NCI-H526 treated with DMSO at 0.1 percent for 48 hours (cell line): ENCODE measurements around the gene TOMM70.

Experiments used
- DNase-seq: peaks from one replicate; lab custom pipeline; 2025; lab: John Stamatoyannopoulos, UW

The TOMM70 gene

DNA sequence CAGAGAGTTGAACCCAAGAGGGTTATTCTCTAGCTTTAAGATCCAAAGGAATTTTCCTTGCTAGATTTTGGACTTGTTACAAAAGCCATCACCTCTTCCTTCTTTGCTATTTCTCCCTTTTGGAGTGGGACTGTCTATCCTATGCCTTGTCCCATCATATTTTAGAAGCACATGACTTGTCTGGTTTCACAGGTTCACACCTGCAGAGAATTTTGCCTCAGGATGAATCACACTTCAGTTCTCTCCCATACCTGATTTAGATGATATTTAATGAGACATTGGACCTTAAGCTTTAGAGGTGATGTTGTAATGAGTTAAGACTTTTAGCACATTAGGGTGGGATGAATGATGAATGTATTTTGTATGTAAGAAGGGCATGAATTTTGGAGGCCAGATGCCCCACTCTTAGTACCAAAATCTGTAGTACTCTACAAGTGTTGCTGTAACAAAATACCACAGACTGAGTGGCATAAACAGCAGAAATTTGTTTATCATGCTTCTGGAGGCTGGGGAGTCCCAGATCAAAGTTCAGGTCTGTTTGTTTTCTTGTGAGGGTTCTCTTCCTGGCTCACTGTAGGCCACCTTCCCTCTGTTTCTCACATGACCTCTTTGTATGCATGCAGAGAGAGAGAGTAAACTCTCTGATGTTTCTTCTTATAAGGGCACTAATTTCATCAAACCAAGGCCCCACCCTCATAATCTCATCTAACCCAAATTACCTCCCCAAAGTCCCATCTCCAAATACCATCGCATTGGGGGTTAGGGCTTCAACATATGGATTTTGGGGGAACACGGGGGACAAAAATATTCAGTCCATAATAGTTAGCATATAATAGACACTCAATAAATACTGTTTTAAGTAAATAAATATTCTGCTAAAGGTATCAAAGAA lies 10.4 kb upstream of the TOMM70 start:
- no peak for DNase-seq

DNA sequence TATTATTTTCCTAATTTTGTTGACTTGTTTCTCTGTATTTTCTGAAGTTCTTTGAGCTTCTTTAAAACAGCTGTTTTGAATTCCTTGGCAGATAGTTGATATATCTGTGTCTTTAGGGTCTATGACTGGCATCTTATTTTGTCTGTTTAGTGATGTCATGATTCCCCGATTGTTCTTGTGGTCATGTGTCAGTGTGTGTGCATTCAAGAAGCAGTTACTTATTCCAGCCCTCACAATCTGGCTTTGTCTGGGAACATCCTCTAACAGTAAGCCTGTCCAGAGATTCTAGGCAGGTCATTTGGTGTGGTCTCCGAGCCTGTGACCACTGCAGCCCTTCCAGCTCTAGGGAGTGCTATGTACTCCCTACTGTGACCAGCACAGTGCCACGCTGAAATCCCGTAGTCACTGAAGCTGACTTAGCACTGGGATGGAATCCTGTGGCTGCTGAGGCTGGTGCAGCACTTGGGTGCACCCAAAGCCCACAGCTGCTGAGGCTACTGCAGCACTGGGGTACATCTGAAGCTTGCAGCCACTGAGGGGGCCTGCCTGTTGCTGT lies 7.2 kb upstream of the TOMM70 start:
- no peak for DNase-seq

DNA sequence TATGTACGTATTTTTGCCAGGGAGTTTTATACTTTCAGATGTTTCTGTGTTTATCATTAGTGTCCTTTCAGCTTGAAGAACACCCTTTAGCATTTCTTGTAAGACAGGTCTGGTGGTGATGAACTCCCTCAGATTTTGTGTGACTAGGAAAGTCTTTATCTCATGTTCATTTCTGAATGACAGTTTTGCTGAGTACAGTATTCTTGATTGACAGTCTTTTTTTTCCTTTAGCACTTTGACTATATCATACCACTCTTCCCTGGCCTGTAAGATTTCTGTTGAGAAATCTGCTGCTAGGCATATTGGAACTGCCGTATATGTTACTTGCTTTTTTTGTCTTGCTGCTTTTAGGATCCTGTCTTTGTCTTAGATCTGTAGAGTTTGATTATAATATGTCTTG lies 6.3 kb upstream of the TOMM70 start:
- DNase-seq: no peak

DNA sequence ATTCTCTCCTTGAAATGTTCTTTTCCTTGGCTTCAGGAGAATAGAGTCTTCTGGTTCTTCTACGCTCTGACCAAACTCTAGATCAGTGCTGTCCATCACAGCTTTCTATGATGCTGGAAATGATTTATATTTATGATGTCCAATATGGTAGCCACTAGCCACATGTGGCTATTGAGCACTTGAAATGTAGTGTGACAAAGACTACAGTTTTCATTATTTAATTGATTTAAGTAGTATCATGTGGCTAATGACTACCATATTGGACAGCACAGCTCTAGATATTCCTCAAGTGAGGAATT lies 3.3 kb upstream of the TOMM70 start:
- no peak for DNase-seq

DNA sequence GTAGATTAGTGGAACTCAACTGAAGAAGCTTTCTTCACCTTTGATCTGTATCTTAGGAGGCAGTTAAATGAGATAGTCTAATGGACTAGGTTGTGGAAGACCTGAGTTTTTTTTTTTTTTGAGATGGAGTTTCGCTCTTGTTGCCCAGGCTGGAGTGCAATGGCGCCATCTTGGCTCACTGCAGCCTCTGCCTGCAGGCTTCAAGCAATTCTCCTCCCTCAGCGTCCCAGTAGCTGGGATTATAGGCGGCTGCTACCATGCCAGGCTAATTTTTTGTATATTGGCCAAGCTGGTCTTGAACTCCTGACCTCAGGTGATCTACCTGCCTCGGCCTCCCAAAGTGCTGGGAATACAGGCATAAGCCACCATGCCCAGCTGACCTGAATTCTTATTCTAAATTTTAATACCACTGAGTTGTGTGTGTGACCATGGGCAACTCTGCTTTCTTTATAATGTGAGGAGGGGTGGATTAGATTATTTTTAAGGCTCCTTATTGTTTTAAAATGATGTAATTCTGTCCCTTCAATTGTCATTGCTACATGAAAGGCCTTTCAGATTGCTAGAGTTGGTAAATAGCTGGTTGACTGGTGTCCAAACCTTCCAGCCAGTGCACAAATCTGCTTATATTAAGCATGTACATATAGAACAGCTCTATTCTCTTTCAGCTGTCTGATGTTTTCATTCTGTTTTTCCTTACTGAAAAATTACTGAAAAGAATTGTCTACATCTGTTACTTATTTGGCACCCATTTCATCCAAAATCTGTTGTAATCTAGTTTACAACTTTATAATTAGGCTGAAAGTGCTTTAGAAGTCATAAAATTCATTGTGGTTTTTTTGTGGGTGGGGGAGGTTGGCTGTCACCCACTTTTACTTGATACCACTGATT lies 2.7 kb upstream of the TOMM70 start:
- DNase-seq: no peak

DNA sequence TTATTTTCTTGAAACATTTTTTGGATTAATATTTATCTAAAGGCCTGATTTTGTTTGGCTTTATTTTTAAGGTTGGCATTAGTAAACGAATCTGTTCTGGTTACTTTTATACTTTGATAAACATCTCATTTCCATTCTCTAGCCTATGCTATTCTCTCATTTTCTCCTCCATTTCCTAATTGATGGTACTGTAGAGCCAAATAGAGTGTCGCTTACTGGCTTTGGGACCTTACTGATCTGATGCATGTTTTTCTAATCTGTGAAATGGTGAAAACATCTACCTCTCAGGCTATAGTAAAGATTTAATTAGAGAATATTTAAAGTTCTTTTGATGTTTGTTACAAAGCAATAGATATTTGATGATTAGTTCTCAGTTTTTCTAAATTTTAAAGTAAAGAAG lies 2.0 kb upstream of the TOMM70 start:
- no peak for DNase-seq

DNA sequence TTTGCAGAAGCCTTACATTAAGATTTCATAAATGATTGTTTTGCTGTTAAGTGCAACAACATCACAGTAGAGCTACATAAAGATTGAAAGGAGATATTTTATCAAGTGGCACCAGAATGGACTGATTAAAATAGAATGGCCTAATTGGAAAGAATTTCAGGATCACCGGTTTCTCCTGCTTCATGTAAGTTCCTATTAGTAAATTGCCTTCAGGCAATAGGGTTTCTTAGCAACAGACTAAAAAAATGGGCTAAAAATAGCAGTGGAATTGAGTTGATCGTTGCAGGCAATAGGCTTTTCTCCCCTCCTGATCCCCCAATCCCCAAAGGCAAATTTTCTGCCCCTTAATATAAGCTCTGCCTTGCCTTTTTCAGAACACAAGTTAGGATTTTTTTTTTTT lies 1.4 kb upstream of the TOMM70 start:
- peak; percentile 61 for DNase-seq

DNA sequence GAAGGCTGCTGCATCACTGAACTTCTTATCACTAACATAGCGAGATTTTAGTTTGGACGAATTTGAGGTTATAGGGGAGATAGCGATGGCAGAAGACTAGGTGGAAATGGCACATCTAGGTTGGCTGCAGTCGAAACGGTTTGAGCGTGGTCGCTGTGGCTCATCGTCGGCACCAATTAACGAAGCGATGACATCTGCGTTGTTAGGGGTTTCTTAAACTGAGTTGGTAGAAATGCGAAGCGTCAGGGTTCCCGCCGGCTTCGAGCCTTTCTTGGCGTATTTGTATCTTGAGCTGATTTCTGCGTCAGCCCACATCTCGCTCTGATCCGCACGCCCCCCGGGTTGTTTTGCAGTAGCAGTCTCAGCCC lies 769 bp upstream of the TOMM70 start:
- DNase-seq: peak; percentile 72

DNA sequence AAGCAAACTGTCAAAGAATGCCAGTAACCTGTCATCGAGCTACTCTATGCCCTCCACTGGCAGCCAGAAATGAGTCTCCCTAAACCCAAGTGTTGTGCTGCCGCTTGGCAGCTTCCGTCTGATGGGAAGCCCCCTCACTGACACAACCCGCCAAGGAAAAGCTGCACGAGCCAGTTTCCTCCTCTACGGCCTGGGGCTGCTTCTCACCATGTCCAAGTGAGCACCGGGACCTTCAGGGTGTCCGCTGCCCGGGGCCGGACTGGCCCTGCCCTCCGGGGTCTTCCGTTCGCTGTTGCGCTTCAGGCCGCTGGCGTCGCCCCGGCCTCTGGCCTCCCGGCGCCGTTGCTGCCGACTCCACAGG lies 490 bp downstream of the TOMM70 start:
- no peak for DNase-seq

DNA sequence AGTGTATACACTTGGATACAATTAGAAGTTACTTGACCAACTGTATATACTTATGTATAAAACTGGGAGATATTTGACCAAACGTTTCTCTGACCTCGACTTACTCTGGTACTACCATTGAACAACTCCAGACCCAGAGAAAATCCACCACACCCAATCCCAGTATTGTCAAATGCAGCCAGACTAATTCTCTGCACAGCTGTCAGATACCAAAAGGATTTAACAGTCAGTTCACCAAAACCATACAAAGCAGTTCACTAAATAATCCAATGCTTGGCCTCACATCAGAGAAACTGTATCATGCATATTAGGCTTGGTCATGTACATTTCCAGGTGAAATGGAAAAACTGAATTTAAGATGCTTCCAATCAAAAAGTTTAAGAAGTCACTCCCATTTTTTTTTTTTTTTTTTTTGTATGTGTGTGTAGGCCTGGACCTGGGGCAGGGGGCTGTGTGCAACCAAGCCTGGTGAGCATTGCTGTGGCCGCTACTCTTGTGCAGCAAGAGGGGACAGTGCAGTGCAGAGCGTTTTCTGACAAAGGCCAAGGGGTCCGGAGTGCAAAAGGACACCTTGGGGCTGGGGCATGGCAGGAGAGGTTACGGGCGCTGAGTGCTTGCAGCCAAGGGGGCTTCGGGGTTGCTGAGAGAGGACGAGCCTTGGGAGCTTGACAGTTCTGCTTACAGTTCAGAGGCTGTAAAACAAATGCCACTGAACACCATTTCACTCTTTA lies 1.4 kb downstream of the TOMM70 start:
- no peak for DNase-seq

DNA sequence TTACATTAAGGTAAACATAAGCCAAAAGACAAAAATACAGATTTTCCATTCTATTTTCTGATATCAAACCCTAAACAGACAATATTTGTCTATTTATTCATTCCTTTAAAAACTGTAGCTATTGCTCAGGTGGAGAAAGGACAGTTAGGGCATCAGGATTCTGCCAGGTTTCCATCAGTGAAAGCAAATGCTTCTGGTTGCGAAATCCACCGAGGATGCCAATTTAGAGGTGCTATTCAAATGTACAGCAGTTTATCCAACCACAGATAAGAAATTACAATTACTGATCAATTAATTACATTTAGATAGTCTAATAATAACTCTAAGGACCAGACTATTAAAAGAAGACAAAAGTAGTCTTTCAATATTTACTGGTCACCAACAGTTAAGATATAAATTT lies 3.9 kb downstream of the TOMM70 start:
- DNase-seq: no peak

DNA sequence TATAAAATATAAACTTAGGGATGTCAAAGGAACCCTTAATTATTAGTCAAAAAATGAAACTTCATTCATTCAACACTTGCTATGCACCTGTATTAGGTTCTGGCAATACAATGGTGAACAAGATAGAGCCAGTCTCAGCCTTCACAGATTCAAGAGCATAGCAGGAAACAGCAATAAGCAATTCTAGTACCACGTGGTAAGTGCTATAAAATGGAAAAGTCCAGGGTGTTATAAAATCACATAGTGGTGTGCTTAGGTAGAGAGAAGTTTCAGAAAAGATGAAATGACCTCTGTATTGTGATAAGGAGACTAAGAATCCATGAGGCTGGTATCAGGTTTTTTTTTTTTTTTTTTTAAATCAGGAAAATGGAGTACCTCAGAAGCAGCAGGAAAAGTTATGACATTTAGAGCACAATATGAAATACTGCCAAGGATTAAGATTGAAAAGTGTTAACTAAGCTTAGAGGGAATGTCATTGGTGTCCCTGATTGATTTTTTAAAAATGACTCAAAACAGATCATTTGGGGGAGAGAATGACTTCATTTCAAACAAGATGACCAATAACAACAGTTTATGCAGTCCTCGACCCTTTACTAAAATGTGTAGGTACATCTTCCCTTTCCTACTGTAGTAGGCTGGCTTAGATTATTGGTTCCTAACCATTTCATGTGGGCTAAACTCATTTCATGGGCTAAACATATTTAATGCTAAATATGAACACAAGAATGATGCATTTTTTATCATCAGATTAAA lies 5.0 kb downstream of the TOMM70 start:
- no peak for DNase-seq

DNA sequence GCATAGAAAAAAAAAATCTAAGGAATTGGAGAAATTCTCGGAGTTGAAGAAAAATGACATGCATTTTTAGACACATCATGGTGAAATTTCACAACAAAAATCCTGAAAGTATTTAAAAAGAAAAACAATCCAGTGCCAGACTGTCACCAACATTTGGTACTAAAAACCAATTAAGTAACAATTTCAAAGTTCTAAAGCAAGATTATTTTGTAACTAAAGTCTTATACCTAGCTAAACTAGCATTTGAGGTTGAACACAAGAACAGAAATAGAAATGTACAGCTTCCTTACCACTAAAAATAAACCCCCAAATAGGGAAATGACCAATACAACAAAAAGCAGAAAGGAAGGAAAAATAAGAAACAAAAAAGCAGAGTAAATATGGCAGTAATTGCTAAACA lies 11.9 kb downstream of the TOMM70 start:
- DNase-seq: no peak

DNA sequence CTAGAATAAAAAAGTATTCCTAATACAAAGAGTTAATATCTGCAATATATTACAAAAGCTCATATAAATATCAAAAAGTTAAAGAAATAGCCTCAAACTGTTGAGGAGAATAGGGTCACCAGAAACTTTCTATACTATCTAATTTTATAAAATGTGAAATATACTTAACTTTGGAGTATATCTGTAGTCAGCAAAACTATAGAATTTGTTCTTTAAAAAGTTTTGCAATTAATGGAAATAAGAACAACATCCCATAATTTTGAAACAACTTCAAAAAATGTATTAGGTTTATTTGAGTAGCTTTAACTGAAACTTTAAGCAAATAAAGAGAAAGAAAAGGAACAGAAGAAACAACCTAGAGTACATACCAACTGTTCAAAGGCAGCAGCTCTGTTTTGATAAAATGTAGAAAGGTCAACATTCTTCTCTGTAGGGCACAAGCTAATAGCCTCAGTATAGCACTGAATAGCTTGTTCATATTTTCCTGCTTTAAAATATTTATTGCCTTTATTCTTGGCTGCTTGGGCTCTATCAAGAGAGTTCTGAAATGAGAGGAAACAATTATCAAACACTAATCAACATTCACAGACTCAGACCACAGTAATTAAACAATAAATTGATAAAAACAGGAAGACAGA lies 14.3 kb downstream of the TOMM70 start:
- DNase-seq: no peak

DNA sequence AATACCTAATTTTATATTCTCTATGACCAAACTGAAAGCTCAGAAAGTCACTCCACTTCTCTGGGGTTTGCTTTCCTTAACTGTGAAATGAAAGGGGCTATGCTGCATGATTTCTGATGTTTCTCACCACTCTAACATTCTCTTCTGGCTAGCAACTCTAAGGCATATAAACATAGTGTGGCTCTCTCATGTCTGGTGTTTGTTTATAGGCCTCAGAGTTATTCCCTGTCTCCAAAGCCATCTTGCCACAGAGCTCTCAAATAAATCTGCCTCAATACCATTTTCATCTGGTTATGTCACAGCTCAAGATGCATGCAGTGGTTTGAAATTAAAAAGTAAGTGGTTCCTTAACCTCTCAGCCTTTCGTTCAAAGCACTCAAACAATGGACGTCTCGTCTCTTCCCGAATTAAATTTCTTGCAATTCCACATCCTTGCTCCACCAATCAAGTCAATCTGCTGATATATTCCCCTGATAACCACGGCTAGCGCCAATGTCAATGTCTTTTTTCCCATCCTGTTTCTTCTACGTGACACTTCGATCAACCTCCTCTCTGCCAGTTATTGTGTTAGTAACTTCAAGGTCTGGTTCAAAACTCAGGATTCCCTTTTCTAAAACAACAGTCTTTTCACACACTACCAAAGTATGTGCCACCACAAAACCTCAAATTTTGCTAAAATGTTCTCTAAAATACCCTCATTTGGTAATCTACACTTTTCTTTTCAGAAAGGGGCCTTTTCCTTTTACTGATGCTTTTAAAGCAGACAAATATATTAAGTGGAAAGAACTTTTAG lies 16.0 kb downstream of the TOMM70 start:
- DNase-seq: no peak

DNA sequence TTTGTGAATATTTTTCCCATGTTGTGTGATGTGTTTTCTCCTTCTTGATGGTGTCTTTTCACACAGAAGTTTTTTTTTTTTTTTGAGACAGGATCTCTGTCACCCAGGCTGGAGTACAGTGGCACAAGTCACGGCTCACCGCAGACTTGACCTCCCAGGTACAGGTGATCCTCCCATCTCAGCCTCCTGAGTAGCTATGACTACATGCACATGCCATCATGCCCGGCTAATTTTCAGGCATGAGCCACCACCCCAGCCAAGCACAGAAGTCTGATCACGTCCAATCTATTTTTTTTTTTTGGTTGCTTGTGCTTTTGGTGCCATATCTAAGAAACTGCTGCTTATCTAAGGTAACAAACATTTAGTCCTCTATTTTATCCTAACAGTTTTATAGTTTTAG lies 24.6 kb downstream of the TOMM70 start:
- DNase-seq: no peak

DNA sequence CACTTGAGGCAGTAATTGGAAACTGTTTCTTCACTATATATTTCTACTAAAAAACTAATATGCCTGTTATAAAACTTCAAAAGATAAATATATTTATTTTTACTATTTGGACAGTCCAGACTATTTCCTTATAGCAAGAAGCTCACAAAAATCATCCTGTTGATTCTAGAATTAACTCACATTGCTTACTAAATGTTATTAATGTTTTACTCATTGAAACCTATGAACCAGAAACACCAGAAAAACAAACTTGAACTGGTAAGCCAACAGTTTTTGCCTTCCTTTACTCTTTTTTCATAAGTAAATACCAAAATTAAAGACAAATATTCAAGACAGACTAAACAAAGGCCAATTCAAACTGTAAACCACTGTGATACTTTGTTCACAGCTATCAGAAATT lies 26.4 kb downstream of the TOMM70 start:
- no peak for DNase-seq

DNA sequence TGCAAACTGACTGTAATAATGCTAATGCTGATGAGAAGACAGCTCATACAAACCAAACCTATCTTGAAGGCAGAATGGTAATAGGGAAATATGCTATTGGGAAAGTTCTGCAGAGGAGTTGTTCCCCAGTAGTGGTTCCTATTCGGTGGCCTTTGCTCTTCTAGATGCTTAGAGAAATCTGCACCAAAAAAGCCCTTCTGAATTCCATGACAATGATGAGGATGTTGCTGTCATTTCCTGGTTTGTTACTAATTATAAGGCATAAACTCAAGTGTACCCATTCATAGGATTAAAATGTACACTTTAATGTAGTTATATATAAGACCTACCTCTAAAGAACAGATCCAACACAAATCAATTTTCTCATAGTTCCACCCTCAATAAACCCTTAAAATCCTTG lies 30.1 kb downstream of the TOMM70 start:
- no peak for DNase-seq

DNA sequence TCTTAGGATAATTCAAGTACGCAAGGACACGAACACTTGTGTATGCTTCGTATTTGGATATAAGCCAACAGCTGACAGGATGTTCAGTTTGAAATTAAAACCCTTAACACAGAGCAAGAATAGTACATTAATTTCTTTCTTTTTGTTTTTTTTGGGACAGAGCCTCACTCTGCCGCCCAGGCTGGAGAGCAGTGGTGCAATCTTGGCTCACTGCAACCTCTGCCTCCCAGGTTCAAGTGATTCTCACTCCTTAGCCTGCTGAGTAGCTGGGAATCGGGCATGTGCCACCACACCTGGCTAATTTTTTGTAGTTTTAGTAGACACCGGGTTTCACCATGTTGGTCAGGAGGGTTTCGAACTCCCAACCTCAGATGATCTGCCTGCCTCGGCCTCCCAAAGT lies 32.4 kb downstream of the TOMM70 start:
- DNase-seq: no peak

DNA sequence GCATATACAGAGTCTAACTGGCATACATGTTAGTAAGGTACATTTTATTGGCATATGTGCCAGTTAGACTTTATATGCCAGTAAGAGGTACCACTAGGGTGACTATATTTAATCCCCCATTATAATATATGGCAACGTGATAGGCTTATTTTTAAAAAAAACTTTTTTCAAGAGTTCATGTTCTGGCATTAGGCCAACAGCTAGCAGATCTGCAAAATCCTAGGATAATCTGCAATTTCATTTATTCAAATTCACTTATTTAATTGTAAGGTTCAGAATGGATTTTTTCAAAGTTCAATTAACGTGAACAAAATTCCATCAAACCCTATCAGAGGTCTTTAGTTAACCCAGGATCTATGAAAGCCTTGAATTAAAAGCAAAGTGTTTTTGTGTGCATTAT lies 34.5 kb downstream of the TOMM70 start:
- no peak for DNase-seq

DNA sequence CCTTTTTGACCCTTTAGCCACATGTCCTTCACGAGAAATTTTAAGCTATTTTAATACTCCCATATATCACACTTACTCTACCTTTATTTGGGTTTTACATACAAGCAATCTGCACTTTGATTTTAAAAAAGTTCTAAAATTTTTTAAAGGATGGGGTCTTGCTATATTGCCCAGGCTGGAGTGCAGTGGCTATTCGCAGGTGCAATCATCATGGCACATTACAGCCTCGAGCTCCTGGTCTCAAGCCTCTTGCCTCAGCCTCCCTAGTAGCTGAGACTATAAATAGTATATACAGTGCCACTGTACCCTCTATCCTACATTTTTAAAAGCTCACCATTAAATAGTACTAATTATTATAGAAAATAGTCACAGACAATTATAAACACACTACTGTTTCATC lies 36.5 kb downstream of the TOMM70 start:
- no peak for DNase-seq
